ENCODE measurements around the gene S100PBP.

The S100PBP gene

DNA sequence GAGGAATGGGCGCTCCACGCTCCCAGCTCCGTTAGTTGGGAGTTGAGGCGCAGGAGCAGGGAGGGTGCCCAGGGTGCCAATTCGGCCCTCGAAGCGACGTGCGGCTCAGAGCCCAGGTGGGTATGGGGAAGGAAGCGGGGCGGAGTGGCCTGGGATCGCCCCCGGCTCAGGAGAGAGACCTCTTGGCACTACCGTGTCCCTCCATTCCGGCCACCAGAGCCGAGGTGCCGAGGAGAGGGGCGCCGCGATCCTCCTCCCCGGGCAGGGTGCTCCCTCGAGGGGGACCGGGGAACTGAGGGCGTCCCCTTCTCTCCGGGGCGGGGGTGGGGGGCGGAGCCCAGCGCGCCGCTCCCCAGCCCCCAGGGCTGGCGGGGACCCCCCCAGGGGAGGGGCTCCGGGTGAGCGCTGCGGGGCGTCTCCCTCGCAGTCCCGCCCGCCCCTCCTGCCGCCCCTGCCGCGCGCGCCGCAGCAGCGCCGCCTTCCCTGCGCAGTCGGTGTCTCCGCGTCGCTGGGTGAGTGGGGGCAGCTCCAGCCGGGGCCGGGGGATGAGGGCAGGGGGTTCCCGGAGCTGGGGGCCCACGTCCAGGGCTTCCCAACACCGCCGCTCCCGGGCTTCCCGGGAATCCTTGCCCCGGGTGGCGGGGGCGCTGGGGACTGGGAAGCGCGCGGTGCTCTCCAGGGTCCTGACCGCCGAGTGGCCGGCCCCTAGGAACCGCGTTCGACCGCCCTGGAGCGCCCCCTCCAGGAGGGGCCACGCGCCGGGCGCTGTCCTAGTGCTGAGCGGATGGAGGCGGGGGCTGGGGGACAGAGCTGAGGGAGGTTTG is 68.8 kb downstream of the S100PBP start, which contains the start of gene HPCA:
HPCA (plus strand) TSS at position 488 of the 824 bp plus-strand sequence. CDS start 2,408 bp downstream, outside the sequence.
- in situ Hi-C loops (cut with MboI; ENCODE audit: low sequenced_read_pairs): no loop called here

DNA sequence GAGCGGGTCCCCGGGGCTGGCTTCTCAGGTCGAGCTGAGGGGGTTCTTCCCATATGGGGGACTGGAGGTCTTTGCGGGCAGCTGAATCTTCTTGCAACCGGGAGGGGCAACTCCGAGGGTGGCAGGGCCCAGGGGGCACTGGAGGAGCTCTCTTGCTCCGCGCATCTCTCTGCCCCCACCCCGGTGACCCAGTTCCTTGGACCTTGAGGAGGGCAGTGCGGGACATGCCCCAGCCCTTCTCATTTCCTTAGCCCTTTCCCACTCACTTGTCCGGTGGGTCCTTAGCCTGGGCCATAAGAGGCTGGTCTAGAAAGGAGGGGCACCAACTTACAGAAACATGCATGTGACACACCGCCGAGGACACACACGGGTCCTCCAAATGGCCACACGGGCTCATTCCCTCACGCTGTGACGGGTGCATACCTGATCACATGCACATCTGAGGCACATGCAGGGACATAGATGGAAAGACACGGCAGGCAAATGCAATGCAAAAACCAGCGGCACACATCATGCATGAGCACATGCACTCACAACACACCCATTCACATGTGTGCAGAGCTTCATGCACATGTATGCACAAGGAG is 69.5 kb downstream of the S100PBP start:
- in situ Hi-C loops (cut with MboI; ENCODE audit: low sequenced_read_pairs): no loop called here

DNA sequence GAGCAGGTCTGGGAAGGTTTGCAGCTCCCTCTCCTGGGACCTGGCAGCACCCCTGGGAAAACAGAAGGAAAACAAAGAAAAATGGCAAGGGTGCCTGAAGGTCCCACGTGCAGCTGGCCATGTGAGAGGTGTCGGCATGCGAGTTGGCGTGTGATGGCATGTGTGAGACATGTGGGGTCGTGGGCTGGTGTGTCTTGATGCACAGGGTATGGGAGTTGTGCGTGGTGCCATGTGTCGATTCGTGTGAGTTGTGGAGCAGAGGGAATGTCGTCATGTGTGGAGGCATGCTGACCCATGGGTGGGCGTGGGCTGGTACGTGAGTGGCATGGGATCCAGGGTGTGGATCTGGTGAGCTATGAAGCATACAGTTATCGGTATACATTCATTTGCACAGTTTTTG is 70.2 kb downstream of the S100PBP start:
- in situ Hi-C loops (cut with MboI; ENCODE audit: low sequenced_read_pairs): no loop called here

DNA sequence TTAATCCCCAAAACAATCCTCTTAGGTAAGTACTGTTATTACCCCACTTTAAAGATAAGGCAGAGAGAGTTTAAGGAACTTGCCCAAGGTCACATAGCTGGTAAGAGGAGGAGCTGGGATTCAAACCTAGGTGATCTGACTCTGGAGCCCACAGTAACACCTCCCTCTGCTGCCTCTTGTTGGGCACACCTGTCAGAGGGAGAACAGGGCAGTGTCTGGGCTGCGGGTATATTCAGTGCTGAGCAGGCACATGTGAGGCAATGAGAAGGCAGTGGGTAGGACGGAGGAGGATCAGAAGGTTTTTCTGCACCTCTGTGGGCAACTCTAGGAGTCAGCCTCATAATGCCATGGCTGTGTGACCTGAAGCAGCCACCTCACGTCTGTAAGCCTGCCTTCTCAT is 70.7 kb downstream of the S100PBP start:
- in situ Hi-C loops (cut with MboI; ENCODE audit: low sequenced_read_pairs): no loop called here

DNA sequence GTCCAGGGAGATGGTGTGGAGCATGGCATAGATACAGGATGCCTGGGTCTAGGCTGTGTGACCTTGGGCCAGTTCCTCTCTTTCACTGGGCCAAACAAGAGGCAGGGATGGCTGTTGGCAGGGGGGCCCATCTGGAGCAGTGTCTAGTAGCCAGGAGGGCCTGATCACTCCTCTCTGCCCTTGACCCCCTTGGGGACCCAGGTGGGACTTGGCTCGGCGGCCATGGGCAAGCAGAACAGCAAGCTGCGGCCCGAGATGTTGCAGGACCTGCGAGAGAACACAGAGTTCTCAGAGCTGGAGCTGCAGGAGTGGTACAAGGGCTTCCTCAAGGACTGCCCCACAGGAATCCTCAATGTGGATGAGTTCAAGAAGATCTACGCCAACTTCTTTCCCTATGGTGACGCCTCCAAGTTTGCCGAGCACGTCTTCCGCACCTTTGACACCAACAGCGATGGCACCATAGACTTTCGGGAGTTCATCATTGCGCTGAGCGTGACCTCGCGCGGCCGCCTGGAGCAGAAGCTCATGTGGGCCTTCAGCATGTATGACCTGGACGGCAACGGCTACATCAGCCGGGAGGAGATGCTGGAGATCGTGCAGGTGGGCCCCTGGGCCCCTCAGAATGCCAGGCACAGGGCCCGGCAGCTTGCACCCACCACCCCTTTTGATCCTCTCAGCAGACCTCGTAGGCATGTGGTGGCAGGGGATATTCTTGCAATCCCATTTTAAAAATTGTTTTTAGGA is 71.4 kb downstream of the S100PBP start:
- in situ Hi-C loops (cut with MboI; ENCODE audit: low sequenced_read_pairs): no loop called here

DNA sequence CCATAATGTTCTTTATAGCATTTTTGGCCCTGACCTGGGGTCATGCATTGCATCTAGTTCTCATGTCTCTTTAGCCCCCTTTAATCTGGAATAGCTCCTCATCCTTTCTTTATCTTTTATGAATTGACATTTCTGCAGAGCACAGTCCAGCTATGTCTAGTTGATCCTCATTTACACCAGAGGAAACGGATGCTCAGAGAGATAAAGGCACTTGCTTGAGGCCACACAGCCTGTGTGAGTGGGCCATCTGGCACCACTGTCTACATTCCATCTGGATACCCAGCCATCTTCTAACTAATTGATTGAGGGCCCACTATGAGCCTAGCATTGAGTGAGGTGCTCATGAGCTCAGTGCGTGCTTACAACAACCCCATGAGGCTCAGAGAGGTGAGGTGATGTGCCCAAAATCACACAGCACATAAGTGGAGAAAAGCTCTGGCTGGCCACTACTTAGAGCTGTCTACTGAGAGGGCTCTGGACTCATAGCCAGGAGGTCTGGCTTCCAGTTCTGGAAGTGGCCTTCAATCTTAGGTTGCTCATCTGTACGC is 72.4 kb downstream of the S100PBP start:
- in situ Hi-C loops (cut with MboI; ENCODE audit: low sequenced_read_pairs): no loop called here

DNA sequence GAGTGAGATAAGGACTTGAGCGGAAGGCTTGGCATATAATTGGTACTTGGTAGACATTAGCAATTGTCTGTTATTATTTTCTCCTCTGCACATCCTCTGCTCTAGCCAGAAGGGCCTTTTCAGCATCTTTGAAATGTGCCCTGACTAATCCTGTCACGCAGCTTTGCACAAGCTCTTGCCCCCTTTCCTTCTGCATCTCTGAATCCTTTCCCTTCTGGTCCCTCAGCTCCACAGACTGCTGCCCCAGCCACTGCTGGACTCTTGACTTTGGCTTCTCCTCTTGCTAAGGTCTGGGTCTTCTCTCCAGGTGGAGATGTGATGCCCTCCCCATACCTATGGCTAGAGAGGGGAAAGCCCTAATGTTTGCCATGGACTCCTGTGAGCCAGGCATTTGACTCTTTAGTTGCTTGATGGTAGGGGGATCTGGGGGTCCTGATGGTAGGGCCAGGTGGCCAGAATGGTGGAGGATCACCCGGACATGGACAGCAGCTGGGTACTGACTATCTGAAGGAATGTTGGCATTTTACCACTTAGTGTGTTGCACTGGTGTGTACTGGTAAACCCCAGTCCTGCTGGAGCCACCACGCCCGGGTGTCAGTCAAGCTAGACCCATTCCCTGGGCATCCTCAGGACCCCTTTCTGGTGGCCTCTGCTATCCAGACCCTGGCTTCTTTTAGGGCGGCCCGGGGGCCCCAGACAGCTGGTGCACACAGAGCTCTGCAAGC is 73.2 kb downstream of the S100PBP start:
- in situ Hi-C loops (cut with MboI; ENCODE audit: low sequenced_read_pairs): no loop called here

DNA sequence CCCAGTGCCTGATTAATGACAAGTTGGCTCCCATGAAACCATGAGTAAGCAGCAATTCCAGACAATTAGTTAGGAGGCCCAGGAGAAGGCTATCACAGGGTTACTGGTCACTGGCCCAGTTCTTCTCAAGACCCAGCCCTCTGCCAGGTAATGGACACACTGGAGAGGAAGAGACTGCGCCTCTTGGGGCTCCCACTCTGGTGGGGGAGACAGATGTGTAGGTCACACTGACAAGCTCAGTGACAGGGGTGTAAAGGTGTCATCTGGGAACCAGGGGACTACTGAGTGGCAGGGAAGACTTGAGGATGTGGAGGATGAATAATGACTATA is 73.8 kb downstream of the S100PBP start:
- in situ Hi-C loops (cut with MboI; ENCODE audit: low sequenced_read_pairs): no loop called here

DNA sequence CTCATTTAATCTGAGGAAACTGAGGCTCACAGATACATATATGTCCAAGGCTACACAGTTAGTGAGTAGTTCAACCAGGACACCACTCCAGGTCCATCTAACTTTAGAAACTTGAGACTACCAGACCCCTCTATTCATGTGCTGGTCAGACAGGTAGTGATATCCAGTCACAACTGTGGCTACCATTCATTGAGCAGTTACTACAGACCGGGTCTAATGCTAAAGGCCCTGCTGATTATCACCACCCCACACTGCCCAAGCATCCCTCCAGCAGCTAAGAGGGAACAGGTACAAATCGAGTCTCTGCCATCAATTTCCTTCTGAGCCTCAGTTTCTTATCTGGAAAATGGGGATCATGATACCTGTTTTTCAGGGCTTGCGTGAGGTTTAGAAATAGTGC is 74.2 kb downstream of the S100PBP start:
- in situ Hi-C loops (cut with MboI; ENCODE audit: low sequenced_read_pairs): no loop called here

DNA sequence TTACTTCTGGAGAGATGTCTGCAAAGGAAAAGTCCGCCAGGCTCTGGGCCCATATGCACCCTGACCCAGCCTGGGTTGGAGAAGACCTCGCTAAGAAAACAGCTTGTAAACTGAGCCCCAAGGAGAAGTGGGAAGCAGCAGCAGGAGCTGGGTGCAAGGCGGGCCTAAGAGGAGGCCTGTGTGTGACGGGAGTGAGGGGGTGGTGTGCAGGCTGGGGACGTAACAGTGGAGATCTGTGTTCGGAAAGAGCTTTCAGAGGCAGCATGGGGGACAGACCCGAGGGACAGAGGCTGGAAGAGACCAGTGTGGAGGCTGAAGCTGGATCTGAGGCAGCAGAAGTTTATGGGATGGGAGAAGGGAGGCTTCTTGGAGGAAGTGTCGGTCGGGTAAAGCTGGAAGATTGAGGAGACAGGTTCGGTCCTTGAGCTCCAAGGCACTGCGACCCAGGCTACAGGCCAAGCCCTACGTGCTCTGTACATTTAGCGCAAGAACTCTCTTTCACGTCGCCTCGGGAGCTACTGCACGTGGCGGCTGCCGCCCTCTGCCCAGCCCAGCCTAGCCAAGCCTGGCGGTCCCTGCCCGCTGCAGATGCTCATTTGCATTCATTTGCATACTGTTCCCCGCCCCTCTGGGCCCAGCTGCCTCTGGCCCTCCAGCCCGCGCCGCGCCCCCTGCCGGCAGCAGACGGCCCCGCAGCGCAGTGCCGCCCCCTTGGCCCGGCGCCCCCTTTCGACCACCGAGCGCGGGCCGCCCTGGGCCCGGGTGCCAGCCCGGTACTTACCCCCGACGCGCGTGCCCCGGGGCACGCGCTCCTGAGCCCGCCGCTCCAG is 75.1 kb downstream of the S100PBP start:
- in situ Hi-C loops (cut with MboI; ENCODE audit: low sequenced_read_pairs): no loop called here

DNA sequence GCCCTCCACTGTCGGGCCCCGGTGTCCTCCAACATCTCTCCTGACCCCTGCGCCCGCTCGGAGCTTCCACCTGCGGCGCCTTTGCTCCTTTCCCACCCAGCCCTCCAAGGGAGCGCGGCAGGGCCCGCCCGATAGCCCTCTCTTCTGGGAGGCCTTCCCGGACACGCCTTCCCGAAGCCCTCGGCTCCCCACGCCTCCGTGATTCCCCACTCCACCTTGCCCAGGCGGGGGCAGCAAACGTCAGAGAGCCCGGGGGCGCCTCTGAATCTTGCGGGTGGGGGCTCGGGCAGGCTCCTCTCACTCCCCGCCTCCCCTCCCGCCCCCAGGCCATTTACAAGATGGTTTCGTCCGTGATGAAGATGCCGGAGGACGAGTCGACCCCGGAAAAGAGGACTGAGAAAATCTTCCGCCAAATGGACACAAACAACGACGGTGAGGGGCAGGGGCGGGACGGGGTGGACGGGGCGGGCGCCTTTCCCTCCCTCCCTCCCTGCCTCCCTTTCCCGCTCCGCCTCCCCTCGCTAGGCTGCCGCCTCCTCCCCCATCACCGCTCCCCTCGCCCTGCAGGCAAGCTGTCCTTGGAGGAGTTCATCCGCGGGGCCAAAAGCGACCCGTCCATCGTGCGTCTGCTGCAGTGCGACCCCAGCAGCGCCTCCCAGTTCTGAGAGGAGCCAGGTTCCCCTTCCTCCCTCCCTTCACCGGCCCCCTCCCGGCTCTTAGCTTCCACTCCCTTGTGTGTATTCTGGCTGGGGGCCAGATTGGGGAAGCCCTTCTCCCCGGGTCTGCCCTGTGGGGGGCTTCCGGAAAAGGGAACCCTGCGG is 76.0 kb downstream of the S100PBP start:
- in situ Hi-C loops (cut with MboI; ENCODE audit: low sequenced_read_pairs): no loop called here

DNA sequence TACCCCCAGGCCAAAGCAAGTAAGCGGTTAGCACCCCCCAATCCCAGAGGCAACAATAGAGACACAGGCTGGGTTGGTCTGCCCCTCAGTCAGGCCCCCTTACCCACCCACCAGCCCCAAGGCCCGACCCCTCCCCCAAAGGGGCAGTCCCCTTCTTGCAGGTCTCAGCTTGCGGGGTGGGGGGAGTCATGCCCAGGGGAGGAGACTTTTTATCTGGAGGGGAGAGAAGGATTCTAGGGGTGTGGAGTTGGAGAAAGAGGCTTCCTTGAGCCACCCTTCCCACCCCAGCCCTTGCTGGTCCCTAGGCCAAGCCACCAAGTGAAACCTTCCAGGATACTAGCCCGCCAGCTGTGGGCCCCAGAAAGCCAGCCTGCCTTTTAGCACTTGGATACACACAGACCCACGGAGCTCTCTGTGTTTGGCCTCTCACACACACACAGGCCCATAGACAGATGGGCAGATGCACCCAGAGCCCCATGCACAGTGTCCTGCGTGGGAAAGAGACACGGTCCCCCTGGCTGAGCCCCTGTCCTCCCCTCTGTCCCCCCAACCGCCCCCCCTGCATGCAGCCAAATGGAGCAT is 76.7 kb downstream of the S100PBP start:
- in situ Hi-C loops (cut with MboI; ENCODE audit: low sequenced_read_pairs): no loop called here

DNA sequence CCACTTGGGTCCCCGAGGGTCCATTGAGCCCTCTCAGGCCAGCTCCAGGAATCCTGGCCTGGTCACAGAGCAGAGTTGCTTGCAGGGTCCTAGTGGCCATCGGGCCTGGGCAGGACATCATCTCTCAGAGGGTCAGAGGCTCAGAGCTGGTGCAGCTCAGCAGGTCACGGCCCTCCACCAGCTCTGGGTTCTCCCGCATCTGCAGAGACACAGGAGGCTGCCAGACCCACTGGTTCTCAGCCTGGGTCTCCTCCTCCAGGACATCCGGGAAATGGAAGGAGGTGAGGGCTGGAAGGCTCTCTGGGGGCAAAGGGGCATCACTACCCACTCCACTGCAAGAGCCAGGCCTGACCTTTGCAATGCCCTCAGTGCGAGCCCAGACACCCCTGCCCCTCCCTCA is 77.2 kb downstream of the S100PBP start:
- in situ Hi-C loops (cut with MboI; ENCODE audit: low sequenced_read_pairs): no loop called here

DNA sequence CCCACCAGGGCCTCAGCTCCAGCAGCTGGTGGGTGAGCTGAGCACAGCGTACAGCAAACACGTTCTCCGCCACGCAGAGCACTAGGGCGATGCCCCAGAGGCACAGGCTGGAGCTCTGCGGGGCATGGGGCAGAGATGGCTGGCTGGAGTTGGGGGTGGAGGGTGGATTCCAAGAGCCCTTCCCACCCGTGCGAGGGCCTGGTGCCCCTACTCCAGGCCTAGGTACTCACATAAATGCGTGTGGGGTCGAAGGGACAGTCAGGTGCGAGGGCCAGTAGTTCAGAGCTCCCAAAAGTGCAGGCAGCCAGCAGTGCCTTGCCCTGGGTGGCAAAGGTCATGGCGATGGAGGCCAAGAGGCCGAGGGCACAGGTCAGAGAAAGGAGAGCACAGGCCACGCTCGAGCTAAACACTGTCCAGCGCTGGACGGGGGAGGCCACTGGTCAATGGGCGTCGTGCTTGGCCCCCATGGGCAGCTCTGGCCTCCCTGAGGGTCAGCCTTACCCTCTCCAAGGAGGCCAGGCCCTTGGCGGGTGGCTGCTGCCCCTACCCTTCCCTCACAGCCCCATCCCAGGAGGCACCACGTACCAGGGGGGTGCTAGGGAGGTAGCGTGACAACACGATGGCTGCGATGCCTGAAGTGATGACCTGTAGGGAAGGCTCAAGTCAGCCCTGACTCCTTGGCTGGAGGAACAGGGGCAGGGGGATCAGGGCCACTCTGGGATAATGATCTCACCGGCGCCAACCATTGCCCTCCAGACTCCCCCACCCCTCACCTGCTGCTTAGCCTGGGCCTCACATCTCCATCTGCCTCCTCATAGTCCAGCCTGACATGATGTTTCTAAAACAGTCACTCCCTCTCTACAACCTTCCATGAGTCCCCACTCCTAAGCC is 78.1 kb downstream of the S100PBP start:
- in situ Hi-C loops (cut with MboI; ENCODE audit: low sequenced_read_pairs): no loop called here

DNA sequence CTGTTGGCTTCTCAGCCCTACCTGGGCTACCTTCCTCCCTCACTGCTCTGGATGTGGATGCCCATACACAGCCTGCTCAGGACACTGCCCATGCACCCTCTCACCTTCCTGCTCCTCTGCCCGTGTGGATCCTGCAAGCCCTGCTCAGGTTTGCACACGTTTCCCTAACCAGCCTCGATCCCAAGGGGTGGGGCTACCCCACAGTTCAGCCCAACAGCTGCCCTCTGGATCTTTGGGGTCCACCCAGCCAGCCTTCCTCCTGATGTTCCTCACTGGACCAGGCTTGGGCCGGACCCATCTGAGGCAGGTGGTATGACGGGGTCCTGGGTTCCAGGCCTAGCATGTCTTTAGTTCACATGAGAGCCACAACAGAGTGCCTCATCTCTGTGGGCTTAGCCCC is 79.0 kb downstream of the S100PBP start:
- in situ Hi-C loops (cut with MboI; ENCODE audit: low sequenced_read_pairs): no loop called here

DNA sequence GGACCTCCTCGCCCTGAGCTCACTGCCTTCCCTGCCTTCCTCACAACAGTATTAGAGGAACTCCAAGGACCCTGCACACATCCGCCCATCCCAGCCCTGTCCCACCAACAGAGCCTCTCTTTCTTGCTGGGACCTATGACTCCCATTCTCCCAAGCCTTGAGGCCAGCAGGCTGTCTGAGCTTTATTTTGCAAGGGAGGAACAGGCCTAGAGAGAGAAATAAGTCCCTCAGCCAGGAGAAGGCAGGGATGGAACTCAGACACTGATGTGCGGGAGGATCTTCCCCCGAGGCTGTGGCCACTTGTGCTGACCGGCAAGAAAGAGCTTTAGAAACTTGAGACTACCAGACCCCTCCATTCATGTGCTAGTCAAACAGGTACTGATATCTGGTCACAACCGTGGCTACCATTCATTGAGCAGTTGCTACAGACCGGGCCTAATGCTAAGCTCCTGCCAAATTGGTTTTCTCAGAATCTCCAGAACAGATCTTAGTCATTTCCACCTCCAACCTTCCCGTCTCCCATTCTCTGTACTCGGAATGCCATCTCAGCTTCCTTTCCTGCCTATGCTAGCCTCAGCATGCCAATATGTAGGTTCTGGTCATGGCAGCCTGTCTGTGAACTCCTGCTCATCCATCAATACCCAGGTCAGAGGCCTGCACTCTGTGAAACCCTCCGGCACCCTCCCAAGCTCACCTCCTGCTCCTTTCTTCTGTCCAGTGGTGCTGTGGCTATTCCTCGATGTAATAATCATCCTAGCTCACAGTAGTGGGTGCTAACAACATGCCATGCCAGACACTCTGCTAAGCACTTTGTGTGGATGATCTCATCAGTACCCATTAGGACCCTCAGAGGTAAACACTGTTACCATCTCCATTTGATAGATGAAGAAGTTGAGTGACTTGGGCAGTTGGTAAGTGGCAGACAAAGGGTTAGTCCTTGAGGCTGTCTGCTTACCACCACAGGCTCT is 79.9 kb downstream of the S100PBP start:
- in situ Hi-C loops (cut with MboI; ENCODE audit: low sequenced_read_pairs): no loop called here

DNA sequence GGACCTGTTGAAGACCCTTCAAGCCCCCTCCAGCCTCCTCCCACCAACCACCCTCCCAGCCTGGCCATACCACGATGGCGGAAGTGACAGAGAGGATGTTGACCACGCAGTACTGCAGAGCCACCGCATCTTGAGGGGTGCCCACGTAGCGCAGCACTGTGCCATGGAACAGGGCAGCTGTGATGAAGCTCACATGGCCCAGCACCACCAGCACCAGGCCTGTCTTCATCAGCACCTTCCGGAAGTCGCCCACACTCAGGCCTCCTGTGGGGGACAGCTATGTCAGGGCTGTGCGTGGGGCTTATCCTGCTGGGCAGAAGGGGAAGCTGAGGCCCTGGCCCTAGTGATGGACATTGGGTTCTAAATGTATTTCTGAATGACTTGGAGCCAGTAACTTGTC is 80.6 kb downstream of the S100PBP start:
- in situ Hi-C loops (cut with MboI; ENCODE audit: low sequenced_read_pairs): no loop called here
